CD4-positive, alpha-beta memory T cell (primary cell): ENCODE data around the gene DNAJC22. TPM values are rescaled to one million over a fixed set of nuclear protein-coding genes. Genes with fewer than 3 reads are reported as not detected.
A peak's percentile ranks its signal among the peaks of the same experiment; 100 is the strongest.

ENCODE experiments used
- CTCF ChIA-PET: fragments of 350-600 bp; sonication (Branson Sonifier 250); formaldehyde crosslinking; loops from one replicate; lab custom pipeline; 2021; ENCODE audit warnings: inconsistent platforms; ENCODE audit not compliant: partially characterized antibody; lab: Charles Lee
- POLR2A ChIA-PET: fragments of 350-600 bp; sonication (Branson Sonifier 250); formaldehyde crosslinking; loops from one replicate; lab custom pipeline; 2021; ENCODE audit not compliant: partially characterized antibody; lab: Charles Lee
- DNase-seq, 5 donors: peaks; one replicate each; pipeline versions ENCODE4 v3.0.0 to v3.0.0-alpha.2; 2020 to 2022; ENCODE audit warnings: mixed read lengths in 1 of 5
- H3K27ac ChIP-seq: one replicate; pipeline ENCODE4 v1.7.0; 2013; ENCODE audit warnings: low read depth, low read length
- H3K27me3 ChIP-seq: 2 replicates; pipeline ENCODE4 v1.7.0; 2013; ENCODE audit warnings: mild to moderate bottlenecking, low read length, moderate library complexity; ENCODE audit not compliant: insufficient read depth
- H3K36me3 ChIP-seq: 2 replicates; pipeline ENCODE4 v1.7.0; 2013; ENCODE audit warnings: mild to moderate bottlenecking, low read length, moderate library complexity; ENCODE audit not compliant: insufficient read depth
- H3K4me1 ChIP-seq: 2 replicates; pipeline ENCODE4 v1.7.0; 2013; ENCODE audit warnings: mild to moderate bottlenecking, low read length, moderate library complexity; ENCODE audit not compliant: insufficient read depth
- H3K4me3 ChIP-seq, 2 donors: one replicate each; pipeline ENCODE4 v1.7.0; 2013; ENCODE audit warnings: low read length in 2 of 2, mild to moderate bottlenecking in 1 of 2
- H3K9me3 ChIP-seq, 2 donors: one replicate each; pipeline ENCODE4 v1.7.0; 2013; ENCODE audit warnings: low read length in 2 of 2, control low read depth in 1 of 2; ENCODE audit not compliant: control insufficient read depth in 1 of 2
- H3K27ac Mint-ChIP-seq, 7 donors: one replicate each; pipeline ENCODE4 v1.8.0; 2020 to 2021; ENCODE audit warnings: mixed read lengths in 7 of 7, mild to moderate bottlenecking in 6 of 7, inconsistent platforms in 3 of 7, moderate library complexity in 3 of 7
- H3K27me3 Mint-ChIP-seq, 2 donors: one replicate each; pipeline ENCODE4 v1.8.0; 2020 to 2021; ENCODE audit warnings: mixed read lengths in 2 of 2
- H3K36me3 Mint-ChIP-seq, 2 donors: one replicate each; pipeline ENCODE4 v1.8.0; 2020 to 2021; ENCODE audit warnings: mixed read lengths in 2 of 2, inconsistent platforms in 1 of 2, mild to moderate bottlenecking in 1 of 2
- H3K4me1 Mint-ChIP-seq, 4 donors: one replicate each; pipeline ENCODE4 v1.8.0; 2020 to 2021; ENCODE audit warnings: mixed read lengths in 4 of 4, mild to moderate bottlenecking in 1 of 4
- H3K4me3 Mint-ChIP-seq, 8 donors: one replicate each; pipeline ENCODE4 v1.8.0; 2020 to 2021; ENCODE audit warnings: mixed read lengths in 8 of 8, mild to moderate bottlenecking in 7 of 8, moderate library complexity in 6 of 8, inconsistent platforms in 3 of 8
- H3K9me3 Mint-ChIP-seq, 8 donors: one replicate each; pipeline ENCODE4 v1.8.0; 2020 to 2021; ENCODE audit warnings: mixed read lengths in 8 of 8, mild to moderate bottlenecking in 5 of 8, inconsistent platforms in 3 of 8, moderate library complexity in 1 of 8
- intact Hi-C: fragments of 100-400 bp; cut with micrococcal nuclease; formaldehyde crosslinking; loops from one replicate; pipeline ENCODE4 v1.15.1; 2023
- polyA plus RNA-seq, 2 donors: library from polyadenylated mRNA; unstranded; fragments of 300-500 nt; fragmentation: Illumina TruSeq; gene quantifications; one replicate each; pipeline ENCODE4 v1.2.3, GENCODE V29; 2021
- total RNA-seq, 2 experiments: library from RNA; stranded (reverse); gene quantifications; one replicate each; pipeline ENCODE4 v1.2.3, GENCODE V29; 2021

The DNAJC22 gene
- total and polyA plus RNA-seq, 4 experiments from 2014 or later, result not detected

DNA sequence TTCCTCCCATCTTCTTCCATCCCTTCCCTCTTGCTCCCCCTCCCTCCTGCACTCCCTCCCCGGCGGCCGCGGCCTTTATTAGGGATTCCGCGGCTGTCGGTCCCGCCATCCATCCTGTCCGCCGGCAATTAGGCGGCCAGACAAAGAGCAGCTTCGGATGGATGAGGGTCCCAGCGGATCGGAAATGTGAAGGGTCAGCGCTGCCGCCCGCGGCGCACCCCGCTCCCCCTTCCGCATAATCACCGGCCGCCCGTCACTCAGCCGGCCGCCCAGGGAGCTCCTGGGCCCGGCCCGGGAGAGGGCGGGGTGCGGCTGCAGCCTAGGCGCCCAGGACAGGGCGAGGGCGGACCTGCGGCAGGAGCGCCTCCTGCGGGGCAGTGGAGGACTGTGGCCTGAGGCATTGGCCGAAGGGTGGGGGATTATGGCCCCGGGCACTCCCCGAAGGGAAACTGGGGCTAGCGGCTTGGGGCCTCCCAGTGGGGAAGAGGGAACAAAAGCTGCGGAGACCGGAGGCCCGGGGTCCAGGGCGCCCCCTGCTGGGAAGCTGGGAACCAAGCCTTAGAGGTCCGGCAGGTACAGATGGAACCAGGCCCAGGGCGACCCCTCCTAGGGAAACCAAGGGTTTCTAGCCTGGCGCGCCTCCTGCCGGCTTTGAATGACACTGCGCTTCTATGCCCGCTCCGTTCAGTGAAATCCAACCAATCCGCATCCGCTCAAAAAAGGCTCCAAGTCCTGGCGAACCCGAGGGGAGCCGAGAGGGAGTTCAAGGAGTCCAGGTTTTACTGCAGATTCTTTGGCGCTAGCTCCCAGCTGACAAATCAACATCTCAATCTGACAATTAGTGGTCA lies 4.4 kb upstream of the DNAJC22 start:
- intact Hi-C loops, result loop anchor here (1.0 kb wide), 1 partner anchor 54 kb away; no protein-coding TSS in a partner anchor
- POLR2A ChIA-PET, result interaction anchor here (0.7 to 2.6 kb wide), 6 partner anchors 11 to 78 kb away, joined by 3 to 12 read pairs (median 8); partner anchors contain the start of genes PRPH, TROAP and TUBA1C
- H3K4me3 Mint-ChIP-seq, result peak overlapping the region; percentile 49 to 89 (median 78)
- peak; percentile 60 to 75 (median 64) for DNase-seq
- peak overlapping the region in 4 of 7 donors; percentile 55 to 79 (median 65) for H3K27ac Mint-ChIP-seq
- Histone ChIP-seq H3K27me3 (peaks cover 47% of the 10 kb centered on the region), H3K9me3 (no peaks in the 10 kb centered on the region), H3K4me1 (peaks cover 52% of the 10 kb centered on the region), H3K4me3 (peak overlapping the region; percentile 30 to 53), H3K36me3 (no peaks in the 10 kb centered on the region), H3K27ac (no peak overlapping the region)
- H3K36me3 Mint-ChIP-seq, result no peaks in the 10 kb centered on the region
- no peaks in the 10 kb centered on the region for H3K9me3 Mint-ChIP-seq
- H3K4me1 Mint-ChIP-seq, result peaks cover 19 to 64% (median 40%) of the 10 kb centered on the region in 4 donors
- CTCF ChIA-PET, result interaction anchor here (0.8 to 4.0 kb wide), 32 partner anchors 9 to 413 kb away, joined by 3 to 46 read pairs (median 6); partner anchors contain the start of genes PRPH, SPATS2 and TROAP
- H3K27me3 Mint-ChIP-seq, result peaks cover 25 to 56% of the 10 kb centered on the region in 2 donors

GRCh38 chr12:49342914-49343731 lies 3.6 kb upstream of the DNAJC22 start:
- POLR2A ChIA-PET, result interaction anchor here (0.6 to 2.6 kb wide), 8 partner anchors 12 to 78 kb away, joined by 3 to 12 read pairs (median 6); partner anchors contain the start of genes PRPH, TROAP and TUBA1C
- Histone ChIP-seq H3K4me3 (peak overlapping the region; percentile 30 to 53), H3K27me3 (peaks cover 45% of the 10 kb centered on the region), H3K36me3 (no peaks in the 10 kb centered on the region), H3K4me1 (peaks cover 52% of the 10 kb centered on the region), H3K9me3 (no peaks in the 10 kb centered on the region), H3K27ac (no peak overlapping the region)
- peak overlapping the region in 5 of 7 donors; percentile 42 to 79 (median 64) for H3K27ac Mint-ChIP-seq
- CTCF ChIA-PET, result interaction anchor here (0.6 to 4.0 kb wide), 29 partner anchors 8 to 414 kb away, joined by 3 to 46 read pairs (median 6); partner anchors contain the start of genes PRPH, SPATS2 and TROAP
- H3K4me3 Mint-ChIP-seq, result peak overlapping the region; percentile 49 to 89 (median 78)
- peaks cover 14 to 59% (median 37%) of the 10 kb centered on the region in 4 donors for H3K4me1 Mint-ChIP-seq
- no peaks in the 10 kb centered on the region for H3K36me3 Mint-ChIP-seq
- H3K27me3 Mint-ChIP-seq, result peaks cover 19 to 52% of the 10 kb centered on the region in 2 donors
- no peaks in the 10 kb centered on the region for H3K9me3 Mint-ChIP-seq
- peak in 2 of 5 donors; percentile 20 to 65 for DNase-seq
- intact Hi-C loops, result loop anchor here (1.0 kb wide), 1 partner anchor 55 kb away; no protein-coding TSS in a partner anchor

DNA sequence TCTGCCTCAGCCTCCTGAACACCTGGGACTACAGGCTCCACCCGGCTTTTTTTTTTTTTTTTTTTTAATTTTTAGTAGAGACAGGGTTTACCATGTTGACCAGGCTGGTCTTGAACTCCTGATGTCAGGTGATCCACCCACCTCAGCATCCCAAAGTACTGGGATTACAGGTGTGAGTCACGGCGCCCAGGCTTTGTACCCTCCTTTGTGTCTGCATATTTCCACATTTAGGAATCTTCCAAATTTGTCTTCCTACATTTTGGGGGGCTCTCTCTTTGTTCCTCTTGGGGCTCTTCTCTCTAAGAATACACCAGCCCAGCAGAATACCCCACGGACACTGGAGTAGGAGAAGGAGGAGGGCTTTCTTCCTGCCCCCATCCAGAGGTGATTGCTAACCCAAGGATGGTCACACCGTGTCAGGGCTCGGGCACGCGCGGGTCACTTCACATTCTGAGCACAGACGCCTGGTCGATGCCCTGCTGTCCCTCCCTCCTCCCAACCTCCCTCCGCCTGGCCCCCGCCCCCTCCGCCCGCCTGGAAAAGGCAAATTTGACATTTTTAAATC lies 2.1 kb upstream of the DNAJC22 start:
- DNase-seq, result no peak
- CTCF ChIA-PET, result interaction anchor here (3.9 to 4.0 kb wide), 2 partner anchors 12 to 55 kb away, joined by 33 to 46 read pairs; no protein-coding TSS in a partner anchor
- Histone ChIP-seq H3K9me3 (no peaks in the 10 kb centered on the region), H3K4me3 (no peak overlapping the region), H3K4me1 (peaks cover 51% of the 10 kb centered on the region), H3K36me3 (no peaks in the 10 kb centered on the region), H3K27ac (no peak overlapping the region), H3K27me3 (peaks cover 53% of the 10 kb centered on the region)
- Mint-ChIP-seq H3K27me3 (peaks cover 21 to 48% of the 10 kb centered on the region in 2 donors), H3K9me3 (no peaks in the 10 kb centered on the region), H3K27ac (peak overlapping the region in 1 of 7 donors; percentile 79), H3K4me1 (peaks cover 16 to 53% (median 37%) of the 10 kb centered on the region in 4 donors), H3K4me3 (peak overlapping the region in 3 of 8 donors; percentile 20 to 49 (median 24)), H3K36me3 (no peaks in the 10 kb centered on the region)
- POLR2A ChIA-PET, result interaction anchor here (0.7 kb wide), 1 partner anchor 319 kb away, joined by 3 read pairs; no protein-coding TSS in a partner anchor
- intact Hi-C loops, result no loop called here

DNA sequence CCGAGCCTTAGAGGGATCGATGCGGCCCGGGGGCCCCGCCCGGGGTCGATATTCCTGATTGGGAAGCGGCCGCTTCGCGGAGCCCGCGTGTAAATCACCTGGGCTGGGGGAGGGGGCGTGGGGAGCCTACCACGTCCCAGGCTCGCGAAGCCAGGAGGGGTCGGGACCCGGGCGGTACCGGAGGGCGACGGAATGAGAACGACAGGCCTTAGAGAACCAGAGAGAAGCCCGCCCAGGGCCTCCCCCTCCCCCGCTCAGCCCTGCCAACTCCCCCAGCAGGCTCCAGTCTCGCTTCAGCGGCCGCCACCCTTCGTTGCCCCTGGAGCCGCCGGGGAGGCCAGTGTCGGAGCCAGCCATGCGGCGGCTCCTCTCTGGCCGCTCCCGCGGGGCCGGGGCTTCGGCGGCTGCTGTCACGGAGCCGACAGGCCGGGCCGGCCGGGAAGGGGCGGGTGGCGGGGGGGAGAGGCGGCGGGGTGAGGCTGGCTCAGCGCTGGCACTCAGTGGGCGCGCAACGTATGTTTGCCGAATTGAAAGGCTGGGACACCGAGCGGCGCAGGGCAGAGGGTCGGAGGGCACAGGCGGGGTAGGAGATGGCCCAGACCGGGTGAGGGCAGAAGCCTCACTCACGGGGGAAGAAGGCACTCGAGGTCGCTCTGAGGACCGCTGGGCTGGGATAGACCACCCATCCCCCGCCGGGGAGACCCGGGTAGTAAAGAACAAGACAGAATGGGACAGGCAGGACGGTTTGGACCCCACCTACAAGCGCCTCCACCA lies 1.4 kb upstream of the DNAJC22 start:
- H3K4me3 ChIP-seq, result peak overlapping the region in 1 of 2 donors; percentile 57
- Mint-ChIP-seq H3K9me3 (no peaks in the 10 kb centered on the region), H3K36me3 (no peaks in the 10 kb centered on the region), H3K27ac (peak overlapping the region in 1 of 7 donors; percentile 40), H3K4me3 (peak overlapping the region; percentile 39 to 79 (median 63)), H3K27me3 (peaks cover 23 to 44% of the 10 kb centered on the region in 2 donors), H3K4me1 (peaks cover 16 to 51% (median 37%) of the 10 kb centered on the region in 4 donors)
- intact Hi-C loops, result no loop called here
- ChIA-PET CTCF (interaction anchor here (0.8 to 17.9 kb wide), 4 partner anchors 13 to 167 kb away, joined by 3 to 538 read pairs (median 60); no protein-coding TSS in a partner anchor), POLR2A (interaction anchor here (1.4 kb wide), 1 partner anchor 23 kb away, joined by 3 read pairs; the partner anchor contains the start of gene TROAP)
- H3K27me3 ChIP-seq, result peaks cover 53% of the 10 kb centered on the region
- peaks cover 51% of the 10 kb centered on the region for H3K4me1 ChIP-seq
- H3K36me3 ChIP-seq, result no peaks in the 10 kb centered on the region
- no peak overlapping the region for H3K27ac ChIP-seq
- no peak for DNase-seq
- no peaks in the 10 kb centered on the region for H3K9me3 ChIP-seq

DNA sequence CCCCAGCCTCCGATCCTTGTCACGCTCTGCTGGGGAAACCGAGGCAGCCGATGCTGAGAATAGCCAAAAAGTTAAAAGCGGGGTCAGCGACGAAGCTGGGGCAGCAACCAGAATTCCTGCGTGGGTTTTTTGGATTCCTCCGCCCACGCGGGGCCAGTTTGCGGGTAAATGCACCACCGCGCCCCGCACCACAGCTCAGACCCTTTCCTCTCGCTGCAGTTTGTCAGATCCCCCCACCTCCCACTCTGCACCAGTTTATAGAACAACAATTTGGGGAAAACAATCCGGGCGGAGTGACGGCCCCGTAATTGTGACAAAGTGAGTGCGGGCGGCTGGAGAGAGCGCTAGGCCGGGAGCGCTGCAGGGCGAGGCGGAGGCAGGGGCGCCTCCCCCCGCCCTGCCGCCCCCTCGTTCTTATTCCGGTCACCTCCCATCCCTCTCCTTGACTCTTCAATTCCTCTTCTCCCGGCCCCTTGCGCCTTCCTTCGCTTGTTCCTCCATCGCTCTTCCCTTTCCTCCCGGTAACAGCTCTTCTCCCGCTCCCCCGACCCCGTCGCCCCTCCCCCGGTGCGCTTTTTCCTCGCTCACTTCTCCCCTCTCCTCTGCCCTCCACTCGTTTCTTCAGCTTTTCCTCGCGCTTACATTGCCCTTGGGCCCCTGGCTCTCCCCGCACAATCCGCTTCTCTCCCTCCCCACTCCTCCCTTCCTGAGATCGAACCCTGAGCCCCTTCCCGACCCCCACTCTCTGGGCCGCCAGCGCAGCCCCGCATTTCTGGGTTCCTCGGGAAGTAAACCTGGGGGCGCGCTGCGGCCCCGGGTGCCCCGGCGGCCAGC lies 646 bp upstream of the DNAJC22 start:
- Histone ChIP-seq H3K27me3 (peaks cover 57% of the 10 kb centered on the region), H3K4me3 (peak overlapping the region in 1 of 2 donors; percentile 57), H3K9me3 (no peaks in the 10 kb centered on the region), H3K36me3 (no peaks in the 10 kb centered on the region), H3K4me1 (peaks cover 51% of the 10 kb centered on the region), H3K27ac (no peak overlapping the region)
- no peak for DNase-seq
- Mint-ChIP-seq H3K36me3 (no peaks in the 10 kb centered on the region), H3K27ac (peak overlapping the region in 1 of 7 donors; percentile 78), H3K9me3 (no peaks in the 10 kb centered on the region), H3K4me1 (peaks cover 16 to 47% (median 34%) of the 10 kb centered on the region in 4 donors), H3K27me3 (peaks cover 22 to 42% of the 10 kb centered on the region in 2 donors), H3K4me3 (peak overlapping the region; percentile 39 to 92 (median 74))
- CTCF ChIA-PET, result interaction anchor here (0.6 to 17.9 kb wide), 10 partner anchors 9 to 166 kb away, joined by 3 to 538 read pairs (median 15); partner anchors contain the start of genes C1QL4 and PRPH
- POLR2A ChIA-PET, result interaction anchor here (0.9 to 2.5 kb wide), 4 partner anchors 9 to 165 kb away, joined by 3 to 15 read pairs (median 3); partner anchors contain the start of genes SPATS2 and TROAP
- intact Hi-C loops, result no loop called here
